ENCODE results near the gene PRKCZ. TPM values are rescaled to one million over a fixed set of nuclear protein-coding genes. Genes with fewer than 3 reads are reported as not detected.

PRKCZ gene
- total RNA-seq, 1 experiment from 2014 or later = 56.8 TPM

DNA sequence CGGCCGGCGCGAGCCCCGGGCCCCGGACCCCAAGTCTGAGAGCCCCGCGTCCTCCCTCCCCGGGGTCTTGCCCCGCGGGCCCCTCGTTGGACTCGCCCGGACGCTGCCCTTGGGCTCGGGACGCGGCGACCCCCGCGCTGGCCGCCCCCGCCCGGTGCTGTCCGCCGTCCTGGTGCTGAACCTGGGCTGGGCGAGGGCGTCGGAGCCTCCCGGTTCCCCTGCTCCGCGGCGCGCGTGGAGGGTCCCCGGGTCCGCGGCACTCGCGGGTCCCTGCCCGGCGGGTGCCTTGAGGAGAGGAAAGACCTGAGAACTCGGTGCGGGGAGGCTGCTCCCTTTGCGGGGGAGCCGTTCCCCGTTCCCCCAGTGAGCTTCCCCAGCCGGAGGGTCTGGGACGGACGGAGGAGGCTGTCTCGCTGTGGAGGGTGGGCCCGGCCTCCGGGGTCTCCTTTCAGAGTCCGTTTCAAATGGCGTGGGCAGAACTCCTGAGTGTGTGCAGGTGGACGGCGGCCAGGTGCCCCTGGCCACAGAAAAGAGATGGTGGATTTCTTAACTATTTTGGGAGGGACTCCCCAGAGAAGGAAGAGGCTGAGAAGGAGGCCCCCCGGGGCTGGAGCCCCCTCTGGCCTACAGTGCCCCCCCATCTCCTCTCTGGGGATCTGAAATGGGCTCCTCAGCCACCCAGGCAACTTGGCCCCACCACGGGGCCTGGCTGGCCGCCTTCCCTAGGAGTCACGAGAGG lies 30.5 kb upstream of the PRKCZ start:
- DNase-seq (no peak), ATAC-seq (no peak)
- no peaks in the 10 kb centered on the region for H3F3A ChIP-seq (ENCODE audit: low read length, unreplicated experiment)
- TF ChIP-seq EZH2 (IDR thresholded peaks at IDR 0.05; ENCODE audit: low read length, unreplicated experiment) (peak; percentile 30), EZH2phosphoT487 (IDR thresholded peaks at IDR 0.05; ENCODE audit: borderline replicate concordance, low read length) (no peak)
- TF ChIP-seq, protein P1, sequence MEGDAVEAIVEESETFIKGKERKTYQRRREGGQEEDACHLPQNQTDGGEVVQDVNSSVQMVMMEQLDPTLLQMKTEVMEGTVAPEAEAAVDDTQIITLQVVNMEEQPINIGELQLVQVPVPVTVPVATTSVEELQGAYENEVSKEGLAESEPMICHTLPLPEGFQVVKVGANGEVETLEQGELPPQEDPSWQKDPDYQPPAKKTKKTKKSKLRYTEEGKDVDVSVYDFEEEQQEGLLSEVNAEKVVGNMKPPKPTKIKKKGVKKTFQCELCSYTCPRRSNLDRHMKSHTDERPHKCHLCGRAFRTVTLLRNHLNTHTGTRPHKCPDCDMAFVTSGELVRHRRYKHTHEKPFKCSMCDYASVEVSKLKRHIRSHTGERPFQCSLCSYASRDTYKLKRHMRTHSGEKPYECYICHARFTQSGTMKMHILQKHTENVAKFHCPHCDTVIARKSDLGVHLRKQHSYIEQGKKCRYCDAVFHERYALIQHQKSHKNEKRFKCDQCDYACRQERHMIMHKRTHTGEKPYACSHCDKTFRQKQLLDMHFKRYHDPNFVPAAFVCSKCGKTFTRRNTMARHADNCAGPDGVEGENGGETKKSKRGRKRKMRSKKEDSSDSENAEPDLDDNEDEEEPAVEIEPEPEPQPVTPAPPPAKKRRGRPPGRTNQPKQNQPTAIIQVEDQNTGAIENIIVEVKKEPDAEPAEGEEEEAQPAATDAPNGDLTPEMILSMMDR (conservative IDR thresholded peaks at IDR 0.05; ENCODE audit: low read depth, low read length) = no peak
- no peaks in the 10 kb centered on the region for H3K9me2 ChIP-seq (replicated peaks; ENCODE audit: low read length)
- ChIA-PET CTCF (no interaction called here), POLR2A (ENCODE audit: unreplicated experiment) (no interaction called here)
- no peak overlapping the region for H3K4me2 ChIP-seq (ENCODE audit: low read length)
- intact Hi-C loops (cut with micrococcal nuclease) = no loop called here
- no peak overlapping the region for H3K4me3 ChIP-seq (ENCODE audit: low read length)
- no peaks in the 10 kb centered on the region for H3K9me3 ChIP-seq (ENCODE audit: low read length)
- H3K27me3 ChIP-seq (ENCODE audit: low read length) = peaks cover 32% of the 10 kb centered on the region
- H3K79me2 ChIP-seq (ENCODE audit: low read length) = no peaks in the 10 kb centered on the region
- H3K4me1 ChIP-seq (ENCODE audit: insufficient read depth, low read length) = peaks cover 7% of the 10 kb centered on the region; the same call in 1 of the 2 replicates
- H3K9ac ChIP-seq (ENCODE audit: low read length) = no peak overlapping the region
- no peak overlapping the region for H3K27ac ChIP-seq (ENCODE audit: low read length)
- no peak overlapping the region for H2AFZ ChIP-seq (ENCODE audit: low read length)
- H3K36me3 ChIP-seq (ENCODE audit: low read depth, low read length) = no peaks in the 10 kb centered on the region
- BruUV-seq (replicated peaks) = no TSS peak
- H4K20me1 ChIP-seq (ENCODE audit: low read length) = no peaks in the 10 kb centered on the region

DNA sequence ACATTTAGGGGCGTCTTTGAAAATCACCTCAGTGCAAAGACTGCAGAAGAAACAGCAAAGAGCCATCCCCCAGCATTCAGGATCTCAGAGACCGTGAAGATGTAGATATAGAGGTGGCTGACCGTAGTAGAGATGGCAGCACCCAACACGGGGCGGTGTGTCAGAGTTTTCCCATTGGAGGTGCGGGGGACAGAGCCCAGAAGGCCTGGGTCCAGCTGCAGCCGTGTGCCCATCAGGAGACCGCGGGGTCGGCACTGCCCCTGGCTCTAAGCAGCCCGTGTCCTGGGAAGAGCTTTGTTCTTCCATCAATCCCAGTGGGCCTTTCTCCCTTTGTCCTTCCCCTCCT lies 29.9 kb upstream of the PRKCZ start:
- BruUV-seq (replicated peaks) = no TSS peak

DNA sequence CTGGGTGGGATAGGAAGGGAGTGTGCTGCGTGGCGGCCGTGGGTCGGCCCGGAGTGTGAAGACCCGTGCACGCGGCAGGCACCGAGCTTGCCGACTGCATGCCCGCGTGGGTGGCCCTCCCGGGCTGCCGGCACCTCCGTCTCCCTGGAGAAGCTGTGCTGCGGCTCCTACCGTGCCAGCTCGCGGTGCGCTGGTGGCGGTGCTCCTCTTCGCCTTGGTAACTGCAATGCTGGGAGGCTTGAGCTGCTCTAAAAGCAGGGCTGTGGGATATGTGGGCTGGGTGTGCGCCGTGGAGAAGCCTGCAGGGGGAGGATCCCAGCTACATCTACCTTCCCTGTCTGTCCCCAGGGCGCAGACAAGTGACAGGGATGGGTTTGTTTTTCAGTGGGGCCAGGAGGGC lies 28.7 kb upstream of the PRKCZ start:
- CTCF ChIA-PET = no interaction called here
- no peak for TF ChIP-seq EZH2phosphoT487 (IDR thresholded peaks at IDR 0.05; ENCODE audit: borderline replicate concordance, low read length)
- TF ChIP-seq EZH2 (IDR thresholded peaks at IDR 0.05; ENCODE audit: low read length, unreplicated experiment) = no peak
- TF ChIP-seq, protein P1 (conservative IDR thresholded peaks at IDR 0.05; ENCODE audit: low read depth, low read length) = no peak
- peaks cover 32% of the 10 kb centered on the region for H3K27me3 ChIP-seq (ENCODE audit: low read length)

More for the DNA sequence above, 29.9 kb upstream of the PRKCZ start:
- ChIA-PET POLR2A (ENCODE audit: unreplicated experiment) (no interaction called here), CTCF (no interaction called here)
- TF ChIP-seq EZH2 (IDR thresholded peaks at IDR 0.05; ENCODE audit: low read length, unreplicated experiment) (no peak), EZH2phosphoT487 (IDR thresholded peaks at IDR 0.05; ENCODE audit: borderline replicate concordance, low read length) (no peak)
- TF ChIP-seq, protein P1 (conservative IDR thresholded peaks at IDR 0.05; ENCODE audit: low read depth, low read length) = no peak
- Histone ChIP-seq H2AFZ (ENCODE audit: low read length) (no peak overlapping the region), H3K9me2 (replicated peaks; ENCODE audit: low read length) (no peaks in the 10 kb centered on the region), H3K9me3 (ENCODE audit: low read length) (no peaks in the 10 kb centered on the region), H3K9ac (ENCODE audit: low read length) (no peak overlapping the region), H3K27me3 (ENCODE audit: low read length) (peaks cover 32% of the 10 kb centered on the region), H3K4me2 (ENCODE audit: low read length) (no peak overlapping the region), H3K4me3 (ENCODE audit: low read length) (no peak overlapping the region), H3K27ac (ENCODE audit: low read length) (no peak overlapping the region), H3F3A (ENCODE audit: low read length, unreplicated experiment) (no peaks in the 10 kb centered on the region), H3K4me1 (ENCODE audit: insufficient read depth, low read length) (0 out of 2 replicates have a peak, but pooled peaks cover 1% of the 10 kb centered on the region), H3K36me3 (ENCODE audit: low read depth, low read length) (no peaks in the 10 kb centered on the region), H4K20me1 (ENCODE audit: low read length) (no peaks in the 10 kb centered on the region), H3K79me2 (ENCODE audit: low read length) (no peaks in the 10 kb centered on the region)
- no peak for ATAC-seq
- DNase-seq = no peak
- intact Hi-C loops (cut with micrococcal nuclease) = no loop called here

More for the DNA sequence above, 28.7 kb upstream of the PRKCZ start:
- BruUV-seq (replicated peaks) = no TSS peak
- H2AFZ ChIP-seq (ENCODE audit: low read length) = no peak overlapping the region
- H3K9me2 ChIP-seq (replicated peaks; ENCODE audit: low read length) = no peaks in the 10 kb centered on the region
- POLR2A ChIA-PET (ENCODE audit: unreplicated experiment) = interaction anchor here (0.5 kb wide), 1 partner anchor 116 kb away, joined by 8 read pairs; no protein-coding TSS in a partner anchor
- no peak overlapping the region for H3K4me3 ChIP-seq (ENCODE audit: low read length)
- no peaks in the 10 kb centered on the region for H3K4me1 ChIP-seq (ENCODE audit: insufficient read depth, low read length)
- H4K20me1 ChIP-seq (ENCODE audit: low read length) = no peaks in the 10 kb centered on the region
- intact Hi-C loops (cut with micrococcal nuclease) = no loop called here
- no peak overlapping the region for H3K27ac ChIP-seq (ENCODE audit: low read length)
- no peak overlapping the region for H3K9ac ChIP-seq (ENCODE audit: low read length)
- no peak for ATAC-seq
- DNase-seq = no peak
- H3F3A ChIP-seq (ENCODE audit: low read length, unreplicated experiment) = no peaks in the 10 kb centered on the region
- H3K36me3 ChIP-seq (ENCODE audit: low read depth, low read length) = no peaks in the 10 kb centered on the region
- H3K79me2 ChIP-seq (ENCODE audit: low read length) = no peaks in the 10 kb centered on the region
- no peak overlapping the region for H3K4me2 ChIP-seq (ENCODE audit: low read length)
- no peaks in the 10 kb centered on the region for H3K9me3 ChIP-seq (ENCODE audit: low read length)

All from PC-3 (cell line).